H9 (cell line): ENCODE data around the gene CLCA4. TPM values are rescaled to one million over a fixed set of nuclear protein-coding genes. Genes with fewer than 3 reads are reported as not detected.

Experiments used
- DNase-seq: peaks from one replicate; pipeline ENCODE4 v3.0.0-alpha.2; 2017
- H2AFZ ChIP-seq: one replicate; pipeline ENCODE4 v1.6.1; 2013; ENCODE audit warnings: mild to moderate bottlenecking, low read length, control low read depth, moderate library complexity
- H2AK5ac ChIP-seq: 2 replicates; pipeline ENCODE4 v1.6.1; 2013; ENCODE audit warnings: low read length, control low read depth, mixed read lengths; ENCODE audit not compliant: insufficient read length
- H2BK120ac ChIP-seq: one replicate; pipeline ENCODE4 v1.6.1; 2013; ENCODE audit warnings: low read depth, mild to moderate bottlenecking, low read length, control low read depth, inconsistent platforms; ENCODE audit not compliant: poor library complexity, severe bottlenecking
- H2BK12ac ChIP-seq: 2 replicates; pipeline ENCODE4 v1.6.1; 2013; ENCODE audit warnings: low read length, control low read depth, mixed read lengths, low read depth; ENCODE audit not compliant: insufficient read length
- H2BK15ac ChIP-seq: 2 replicates; pipeline ENCODE4 v1.6.1; 2013; ENCODE audit warnings: low read depth, low read length, control low read depth
- H2BK20ac ChIP-seq: one replicate; pipeline ENCODE4 v1.6.1; 2013; ENCODE audit warnings: low read depth, mild to moderate bottlenecking, low read length, control low read depth, inconsistent platforms; ENCODE audit not compliant: poor library complexity, severe bottlenecking
- H2BK5ac ChIP-seq: 2 replicates; pipeline ENCODE4 v1.6.1; 2013; ENCODE audit warnings: low read length, control low read depth, mixed read lengths; ENCODE audit not compliant: insufficient read length
- H3K14ac ChIP-seq: 2 replicates; pipeline ENCODE4 v1.6.1; 2013; ENCODE audit warnings: low read length, control low read depth; ENCODE audit not compliant: insufficient read depth
- H3K18ac ChIP-seq: 2 replicates; pipeline ENCODE4 v1.6.1; 2013; ENCODE audit warnings: low read depth, mild to moderate bottlenecking, mixed read lengths, low read length, control low read depth; ENCODE audit not compliant: insufficient read length
- H3K23ac ChIP-seq: 2 replicates; pipeline ENCODE4 v1.6.1; 2013; ENCODE audit warnings: low read length, control low read depth, mixed read lengths, low read depth; ENCODE audit not compliant: insufficient read length
- H3K23me2 ChIP-seq: 2 replicates; pipeline ENCODE4 v1.6.1; 2013; ENCODE audit warnings: low read depth, mild to moderate bottlenecking, mixed read lengths, low read length, control low read depth; ENCODE audit not compliant: insufficient read length, poor library complexity, severe bottlenecking
- H3K27ac ChIP-seq: 2 replicates; pipeline ENCODE4 v1.5.1; 2013; ENCODE audit warnings: low read length, control low read depth, mixed read lengths, low read depth; ENCODE audit not compliant: insufficient read length
- H3K27me3 ChIP-seq: 2 replicates; pipeline ENCODE4 v1.6.1; 2013; ENCODE audit warnings: low read length, control low read depth, inconsistent platforms; ENCODE audit not compliant: insufficient read depth
- H3K4ac ChIP-seq: 2 replicates; pipeline ENCODE4 v1.6.1; 2013; ENCODE audit warnings: low read depth, mild to moderate bottlenecking, control low read depth, inconsistent platforms, low read length, moderate library complexity
- H3K4me1 ChIP-seq: 2 replicates; pipeline ENCODE4 v1.6.1; 2013; ENCODE audit warnings: low read length, control low read depth, inconsistent platforms; ENCODE audit not compliant: insufficient read depth
- H3K4me2 ChIP-seq: 2 replicates; pipeline ENCODE4 v1.6.1; 2013; ENCODE audit warnings: low read length, control low read depth, mixed read lengths; ENCODE audit not compliant: insufficient read length, insufficient read depth
- H3K56ac ChIP-seq: 2 replicates; pipeline ENCODE4 v1.6.1; 2013; ENCODE audit warnings: low read depth, mild to moderate bottlenecking, mixed read lengths, low read length, control low read depth; ENCODE audit not compliant: insufficient read length
- H3K79me1 ChIP-seq: 2 replicates; pipeline ENCODE4 v1.6.1; 2013; ENCODE audit warnings: low read depth, mild to moderate bottlenecking, moderate library complexity, low read length, control low read depth, inconsistent platforms; ENCODE audit not compliant: insufficient read depth, poor library complexity, severe bottlenecking
- H3K79me2 ChIP-seq: 2 replicates; pipeline ENCODE4 v1.6.1; 2013; ENCODE audit warnings: low read length, control low read depth, inconsistent platforms; ENCODE audit not compliant: insufficient read depth
- H3K9ac ChIP-seq: 2 replicates; pipeline ENCODE4 v1.6.1; 2013; ENCODE audit warnings: low read length, control low read depth, mixed read lengths; ENCODE audit not compliant: insufficient read length; ENCODE audit errors: extremely low read depth
- H3K9me3 ChIP-seq: one replicate; pipeline ENCODE4 v1.6.1; 2013; ENCODE audit warnings: low read depth, low read length, inconsistent platforms; ENCODE audit not compliant: control insufficient read depth
- H3T11ph ChIP-seq: one replicate; pipeline ENCODE4 v1.6.1; 2013; ENCODE audit warnings: mild to moderate bottlenecking, low read length, control low read depth, inconsistent platforms
- H4K20me1 ChIP-seq: one replicate; pipeline ENCODE4 v1.6.1; 2013; ENCODE audit not compliant: control insufficient read depth, insufficient read length, insufficient read depth
- H4K5ac ChIP-seq: 2 replicates; pipeline ENCODE4 v1.6.1; 2013; ENCODE audit warnings: low read depth, mild to moderate bottlenecking, mixed read lengths, low read length, control low read depth; ENCODE audit not compliant: insufficient read length
- H4K8ac ChIP-seq: replicated peaks from 2 replicates; pipeline ENCODE4 v1.6.1; 2013; ENCODE audit warnings: low read length, control low read depth, mixed read lengths, low read depth; ENCODE audit not compliant: insufficient read length
- H4K91ac ChIP-seq: 2 replicates; pipeline ENCODE4 v1.6.1; 2013; ENCODE audit warnings: low read depth, mild to moderate bottlenecking, moderate library complexity, mixed read lengths, low read length, control low read depth; ENCODE audit not compliant: insufficient read length
- H3K27ac Mint-ChIP-seq, 3 experiments: 2 replicates in 2 of 3; 3 replicates in 1 of 3; pipeline ENCODE4 v1.8.0; 2020 to 2021; ENCODE audit warnings: mixed read lengths in 3 of 3, mild to moderate bottlenecking in 1 of 3, moderate library complexity in 1 of 3
- H3K27me3 Mint-ChIP-seq: 2 replicates; pipeline ENCODE4 v1.8.0; 2021; ENCODE audit warnings: low read depth, mild to moderate bottlenecking, moderate library complexity, mixed read lengths
- H3K36me3 Mint-ChIP-seq, 3 experiments: 2 replicates in 2 of 3; 3 replicates in 1 of 3; pipeline ENCODE4 v1.8.0; 2020 to 2021; ENCODE audit warnings: low read depth in 3 of 3, mixed read lengths in 3 of 3; ENCODE audit not compliant: insufficient read depth in 1 of 3
- H3K4me1 Mint-ChIP-seq, 2 experiments: 2 replicates each; pipeline ENCODE4 v1.8.0; 2020; ENCODE audit warnings: mixed read lengths in 2 of 2
- H3K4me3 Mint-ChIP-seq, 2 experiments: 2 replicates in 1 of 2; 3 replicates in 1 of 2; pipeline ENCODE4 v1.8.0; 2020 to 2021; ENCODE audit warnings: mild to moderate bottlenecking in 2 of 2, mixed read lengths in 2 of 2, moderate library complexity in 1 of 2
- H3K9me3 Mint-ChIP-seq, 2 experiments: 2 replicates in 1 of 2; 3 replicates in 1 of 2; pipeline ENCODE4 v1.8.0; 2020; ENCODE audit warnings: mild to moderate bottlenecking in 2 of 2, mixed read lengths in 2 of 2, moderate library complexity in 1 of 2
- WGBS: extraction: QIAGEN DNeasy Blood & Tissue Kit; methylation state at CpG from one replicate; pipeline ENCODE4 v1.1.7; 2013; ENCODE audit warnings: missing lambda C conversion rate, low lambda C conversion rate, mixed read lengths; ENCODE audit not compliant: insufficient read length; ENCODE audit errors: extremely low coverage; 5-methylcytosine and 5-hydroxymethylcytosine counted together
- total RNA-seq: library from RNA; stranded (reverse); gene quantifications from 2 replicates; pipeline ENCODE4 v1.2.1, GENCODE V29; 2021
- TF ChIP-seq, protein P1 (sequence below): fragments of 200-600 bp; sonication (generic); conservative IDR thresholded peaks from 3 replicates; pipeline ENCODE4 v1.8.0; 2021; ENCODE audit warnings: antibody characterized with exemption, mild to moderate bottlenecking

Gene CLCA4
- total RNA-seq, 1 experiment from 2014 or later, result not detected

- no peak overlapping the region for H3K4me3 Mint-ChIP-seq
- Histone ChIP-seq H3K27ac (no peak overlapping the region), H3K9me3 (no peaks in the 10 kb centered on the region), H4K8ac (no peak overlapping the region), H2BK20ac (no peak overlapping the region), H3K4me2 (no peak overlapping the region), H2BK5ac (no peak overlapping the region), H4K5ac (no peak overlapping the region), H2BK15ac (no peak overlapping the region), H3K23me2 (no peaks in the 10 kb centered on the region), H4K20me1 (no peaks in the 10 kb centered on the region), H3T11ph (no peak overlapping the region), H3K79me1 (no peaks in the 10 kb centered on the region), H3K14ac (no peak overlapping the region), H2AK5ac (no peak overlapping the region), H2BK120ac (no peak overlapping the region), H3K9ac (no peak overlapping the region), H3K79me2 (no peaks in the 10 kb centered on the region), H3K18ac (no peak overlapping the region), H3K4me1 (no peaks in the 10 kb centered on the region), H2AFZ (no peak overlapping the region), H3K23ac (no peak overlapping the region), H3K27me3 (no peaks in the 10 kb centered on the region), H3K4ac (no peak overlapping the region), H4K91ac (no peak overlapping the region), H2BK12ac (no peak overlapping the region), H3K56ac (no peak overlapping the region)
- no peaks in the 10 kb centered on the region for H3K27me3 Mint-ChIP-seq
- TF ChIP-seq, protein P1, sequence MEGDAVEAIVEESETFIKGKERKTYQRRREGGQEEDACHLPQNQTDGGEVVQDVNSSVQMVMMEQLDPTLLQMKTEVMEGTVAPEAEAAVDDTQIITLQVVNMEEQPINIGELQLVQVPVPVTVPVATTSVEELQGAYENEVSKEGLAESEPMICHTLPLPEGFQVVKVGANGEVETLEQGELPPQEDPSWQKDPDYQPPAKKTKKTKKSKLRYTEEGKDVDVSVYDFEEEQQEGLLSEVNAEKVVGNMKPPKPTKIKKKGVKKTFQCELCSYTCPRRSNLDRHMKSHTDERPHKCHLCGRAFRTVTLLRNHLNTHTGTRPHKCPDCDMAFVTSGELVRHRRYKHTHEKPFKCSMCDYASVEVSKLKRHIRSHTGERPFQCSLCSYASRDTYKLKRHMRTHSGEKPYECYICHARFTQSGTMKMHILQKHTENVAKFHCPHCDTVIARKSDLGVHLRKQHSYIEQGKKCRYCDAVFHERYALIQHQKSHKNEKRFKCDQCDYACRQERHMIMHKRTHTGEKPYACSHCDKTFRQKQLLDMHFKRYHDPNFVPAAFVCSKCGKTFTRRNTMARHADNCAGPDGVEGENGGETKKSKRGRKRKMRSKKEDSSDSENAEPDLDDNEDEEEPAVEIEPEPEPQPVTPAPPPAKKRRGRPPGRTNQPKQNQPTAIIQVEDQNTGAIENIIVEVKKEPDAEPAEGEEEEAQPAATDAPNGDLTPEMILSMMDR, result no peak
- peaks cover 0 to 9% of the 10 kb centered on the region in 2 experiments; a peak in 2 of 4 replicates for H3K4me1 Mint-ChIP-seq
- H3K27ac Mint-ChIP-seq, result no peak overlapping the region
- peaks cover 13 to 16% of the 10 kb centered on the region in 2 experiments for H3K9me3 Mint-ChIP-seq
- WGBS, result no CpG with 5 or more reads among the region's 4 CpGs
- H3K36me3 Mint-ChIP-seq, result peaks cover 7 to 16% (median 7%) of the 10 kb centered on the region in 3 experiments
- DNase-seq, result no peak
These were observed 25.9 kb upstream of the CLCA4 start for GRCh38 chr1:86520789-86521521.
